GM11168 (cell line): ENCODE data around the gene CCDC57.
"Not testable (repeated sequence)": the region's sequence is repeated elsewhere in the genome, so short reads cannot be mapped to it uniquely, and the experiment has no call there.

Experiments
- in situ Hi-C: fragments of 300-500 bp; cut with MboI; formaldehyde crosslinking; loops from one replicate; pipeline ENCODE4 v1.12.0; 2022; ENCODE audit warnings: low sequenced_read_pairs; ENCODE audit not compliant: unreplicated experiment

CCDC57 gene, protein sequence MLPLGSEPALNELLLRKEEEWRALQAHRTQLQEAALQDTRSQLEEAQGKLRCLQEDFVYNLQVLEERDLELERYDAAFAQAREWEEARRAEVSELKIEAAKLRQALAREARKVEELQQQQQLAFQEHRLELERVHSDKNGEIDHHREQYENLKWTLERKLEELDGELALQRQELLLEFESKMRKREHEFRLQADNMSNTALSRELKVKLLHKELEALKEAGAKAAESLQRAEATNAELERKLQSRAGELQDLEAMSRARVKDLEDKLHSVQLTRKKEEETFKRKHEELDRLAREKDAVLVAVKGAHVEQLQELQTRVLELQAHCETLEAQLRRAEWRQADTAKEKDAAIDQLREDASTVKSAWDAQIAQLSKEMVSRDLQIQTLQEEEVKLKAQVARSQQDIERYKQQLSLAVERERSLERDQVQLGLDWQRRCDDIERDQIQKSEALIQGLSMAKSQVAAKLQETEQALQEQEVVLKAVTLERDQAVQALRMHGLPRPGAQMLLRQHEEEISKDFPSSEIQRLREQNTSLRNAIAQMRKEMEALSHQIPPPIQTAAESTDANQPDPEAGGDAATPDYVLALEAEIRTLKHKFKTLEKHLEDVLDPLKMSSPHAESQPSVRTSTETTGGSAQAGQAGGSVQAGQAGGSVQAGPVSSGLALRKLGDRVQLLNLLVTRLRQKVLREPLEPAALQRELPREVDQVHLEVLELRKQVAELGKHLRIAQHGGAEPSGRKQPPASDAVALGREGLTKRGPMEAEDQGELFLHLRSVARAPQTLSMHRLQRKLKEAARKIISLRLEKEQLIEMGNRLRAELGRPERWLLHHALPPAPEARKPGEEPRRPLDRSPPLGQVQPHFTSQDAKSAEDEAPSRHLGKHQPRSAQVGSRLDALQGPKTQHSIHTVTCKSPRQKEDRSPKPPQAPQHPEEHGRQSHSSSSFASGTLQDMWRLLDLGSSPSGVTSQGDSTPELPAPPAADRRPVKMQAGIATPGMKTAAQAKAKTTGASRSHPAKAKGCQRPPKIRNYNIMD

GRCh38 chr17:82212331-82213250 lies at the start of gene CCDC57:
Gene CCDC57 (minus strand): TSS chr17:82212842. CDS start chr17:82201944, 10,898 bp downstream.
- in situ Hi-C loops: no loop called here

DNA sequence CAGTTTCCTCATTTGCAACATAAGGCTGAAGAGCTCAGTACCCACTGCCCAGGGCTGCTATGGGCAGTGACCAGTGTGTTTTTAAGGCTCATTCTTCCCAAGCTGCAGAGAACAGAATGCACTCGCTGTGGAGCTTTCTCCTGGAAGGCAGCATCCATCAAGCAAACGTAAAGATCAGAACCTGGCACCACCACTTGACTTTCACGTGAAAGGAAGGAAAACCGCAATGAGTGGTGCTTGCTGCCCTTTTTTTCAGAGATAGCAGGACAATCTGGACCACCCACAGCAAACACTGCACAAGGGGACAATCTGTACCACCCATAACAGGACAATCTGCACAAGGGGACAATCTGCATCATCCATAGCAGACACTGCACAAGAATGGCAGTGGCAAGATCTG lies 49.7 kb upstream of the CCDC57 start:
- in situ Hi-C loops: no loop called here

- in situ Hi-C loops: not testable (repeated sequence)
Observed at GRCh38 chr17:82259972-82260961, 47.6 kb upstream of the CCDC57 start.

DNA sequence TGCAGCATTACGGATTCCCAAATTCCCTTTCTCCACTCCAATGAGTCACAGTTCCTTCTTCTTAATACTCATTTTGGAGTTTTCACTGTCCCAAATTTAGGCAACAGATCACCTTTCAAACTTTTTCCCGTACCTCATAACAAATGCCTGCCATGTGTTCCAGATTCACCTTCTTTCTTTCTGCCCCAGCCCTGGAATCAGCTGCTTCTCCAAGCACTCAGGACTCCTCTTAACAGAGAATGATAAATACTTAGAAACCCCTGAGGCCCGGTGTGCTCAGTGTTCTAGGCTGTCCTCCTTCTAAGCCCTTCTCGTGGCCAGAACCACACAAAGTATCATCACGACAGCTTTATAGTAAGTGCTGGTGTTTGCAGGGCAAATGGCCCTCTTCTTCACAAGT lies 45.9 kb upstream of the CCDC57 start:
- in situ Hi-C loops: no loop called here

GRCh38 chr17:82257473-82257872 lies 44.8 kb upstream of the CCDC57 start:
- in situ Hi-C loops: no loop called here

GRCh38 chr17:82256242-82256885 lies 43.7 kb upstream of the CCDC57 start:
- in situ Hi-C loops: no loop called here

GRCh38 chr17:82255402-82255972 lies 42.8 kb upstream of the CCDC57 start:
- in situ Hi-C loops: no loop called here

GRCh38 chr17:82254746-82255145 lies 42.1 kb upstream of the CCDC57 start:
- in situ Hi-C loops: not testable (repeated sequence)

DNA sequence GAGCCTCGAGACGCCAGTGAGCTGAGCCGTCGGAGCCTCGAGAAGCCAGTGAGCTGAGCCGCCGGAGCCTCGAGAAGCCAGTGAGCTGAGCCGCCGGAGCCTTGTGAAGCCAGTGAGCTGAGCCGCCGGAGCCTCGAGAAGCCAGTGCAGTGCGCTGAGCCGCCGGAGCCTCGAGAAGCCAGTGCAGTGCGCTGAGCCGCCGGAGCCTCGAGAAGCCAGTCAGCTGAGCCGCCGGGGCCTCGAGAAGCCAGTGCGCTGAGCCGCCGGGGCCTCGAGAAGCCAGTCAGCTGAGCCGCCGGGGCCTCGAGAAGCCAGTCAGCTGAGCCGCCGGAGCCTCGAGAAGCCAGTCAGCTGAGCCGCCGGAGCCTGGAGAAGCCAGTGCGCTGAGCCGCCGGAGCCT lies 41.5 kb upstream of the CCDC57 start:
- in situ Hi-C loops: not testable (repeated sequence)

- in situ Hi-C loops: no loop called here
Observed at GRCh38 chr17:82253179-82253544, 40.5 kb upstream of the CCDC57 start.

GRCh38 chr17:82252511-82253178 lies 40.0 kb upstream of the CCDC57 start:
- in situ Hi-C loops: no loop called here

GRCh38 chr17:82250868-82251500 lies 38.3 kb upstream of the CCDC57 start:
- in situ Hi-C loops: no loop called here

DNA sequence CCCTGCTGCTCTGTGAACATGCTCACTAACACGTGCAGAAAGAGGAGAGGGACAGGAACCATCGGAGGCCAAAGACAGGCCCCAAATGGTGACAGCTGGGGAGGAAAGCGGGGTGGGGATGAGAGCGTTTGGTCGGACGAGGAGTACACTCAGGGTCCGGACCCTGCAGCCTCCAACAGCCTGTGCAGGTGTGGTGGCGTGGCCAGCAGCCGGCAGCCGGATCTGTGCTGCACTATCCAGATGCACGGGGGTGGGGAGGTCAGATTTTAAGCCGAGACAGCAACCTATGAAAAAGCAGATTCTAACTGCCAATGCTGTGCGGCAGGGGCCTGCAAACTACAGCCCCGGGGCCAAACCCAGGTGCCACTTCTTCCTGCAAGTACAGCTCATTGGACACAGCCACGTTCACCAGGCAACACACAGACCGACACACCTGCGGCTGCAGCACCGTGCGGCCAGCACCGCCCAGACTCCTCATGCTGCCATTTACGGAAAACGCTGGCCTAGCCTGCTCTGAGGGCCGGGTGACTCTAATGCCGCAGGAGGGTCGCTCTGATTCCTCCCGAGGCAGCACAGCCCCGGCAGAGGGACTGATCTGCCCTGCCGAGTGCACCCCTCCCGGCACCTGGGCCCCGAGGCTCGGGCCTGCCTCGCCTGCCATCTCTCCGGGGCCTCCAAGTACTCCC lies 37.4 kb upstream of the CCDC57 start:
- in situ Hi-C loops: no loop called here

- in situ Hi-C loops: no loop called here
Observed at GRCh38 chr17:82248815-82249674, 36.4 kb upstream of the CCDC57 start.

DNA sequence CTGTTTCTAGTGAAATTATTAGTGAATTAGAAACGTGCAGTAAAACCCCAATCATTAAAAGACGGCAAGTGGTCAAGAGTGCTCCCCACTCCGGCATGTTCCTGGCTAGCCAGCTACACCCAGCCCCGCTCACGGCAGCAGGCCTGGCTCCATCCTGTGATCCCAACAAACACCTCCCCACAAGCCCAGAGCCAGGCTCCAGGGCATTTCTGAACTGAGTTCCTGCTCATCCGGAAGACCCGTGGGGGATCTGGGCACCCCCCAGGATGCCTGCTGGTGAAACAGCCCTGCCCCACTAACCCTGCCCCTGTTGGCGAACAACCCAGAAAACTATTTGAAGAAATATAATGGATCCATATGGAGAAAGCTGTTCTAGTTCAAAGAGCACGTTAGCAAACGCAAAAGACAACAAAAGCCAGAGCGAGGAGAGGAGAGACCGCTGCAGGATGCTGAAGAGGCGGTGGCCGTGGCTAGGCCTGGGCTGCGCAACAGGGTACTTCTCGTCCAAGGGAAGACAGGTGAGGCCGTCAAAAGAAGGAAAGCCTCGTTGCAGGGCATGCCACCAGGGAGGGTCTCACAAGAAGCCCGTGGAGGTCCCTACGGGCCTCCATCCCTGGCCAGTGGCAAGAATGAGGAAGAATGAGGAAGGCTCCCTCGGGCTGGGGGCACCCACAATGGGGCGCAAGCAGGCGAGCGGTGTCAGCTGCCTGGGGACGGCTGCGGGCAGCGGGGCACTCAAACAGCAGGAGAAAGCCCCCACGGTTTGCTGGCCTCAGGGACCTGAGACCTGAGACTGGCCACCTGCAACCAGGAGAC lies 35.4 kb upstream of the CCDC57 start:
- in situ Hi-C loops: no loop called here
